SH-SY5Y (cell line): ENCODE data around the gene ACAN.

Source experiments
- GATA2 ChIP-seq: IDR thresholded peaks from 2 replicates; pipeline ENCODE4 v1.6.1; 2011; ENCODE audit warnings: mild to moderate bottlenecking, low read depth, low read length
- GATA3 ChIP-seq: IDR thresholded peaks from 2 replicates; pipeline ENCODE4 v1.6.1; 2011; ENCODE audit warnings: low read depth, mild to moderate bottlenecking, low read length, moderate library complexity

GRCh38 chr15:88839961-88840360, 36.7 kb downstream of the ACAN start:
- TF ChIP-seq GATA2, result no peak
- no peak for TF ChIP-seq GATA3
